ENCODE measurements around the gene RAB11A. TPM values are rescaled to one million over a fixed set of nuclear protein-coding genes. Genes with fewer than 3 reads are reported as not detected.

RAB11A gene
- total RNA-seq, 1 experiment from 2014 or later, result 187 TPM

DNA sequence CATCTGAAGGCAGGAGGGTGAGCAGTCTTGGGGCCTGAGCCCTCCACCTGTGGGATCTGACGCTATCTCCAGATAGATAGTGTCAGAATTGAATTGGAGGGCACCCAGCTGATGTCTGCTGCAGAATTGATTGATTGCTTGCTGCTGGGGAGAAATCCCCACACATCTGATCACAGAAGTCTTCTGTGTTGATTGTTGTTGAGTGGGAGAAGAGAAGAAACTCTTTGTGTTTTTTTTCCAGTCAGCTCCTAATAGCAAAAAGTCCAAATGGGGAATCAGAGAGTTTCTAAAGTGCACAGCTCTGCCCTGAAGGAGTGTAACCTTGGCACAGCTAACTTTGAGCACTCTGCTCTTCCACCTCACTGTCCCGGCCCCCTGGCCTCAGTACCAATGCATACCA lies 66.1 kb downstream of the RAB11A start:
- no peak for DNase-seq (ENCODE audit: extremely low read depth, low read depth)

DNA sequence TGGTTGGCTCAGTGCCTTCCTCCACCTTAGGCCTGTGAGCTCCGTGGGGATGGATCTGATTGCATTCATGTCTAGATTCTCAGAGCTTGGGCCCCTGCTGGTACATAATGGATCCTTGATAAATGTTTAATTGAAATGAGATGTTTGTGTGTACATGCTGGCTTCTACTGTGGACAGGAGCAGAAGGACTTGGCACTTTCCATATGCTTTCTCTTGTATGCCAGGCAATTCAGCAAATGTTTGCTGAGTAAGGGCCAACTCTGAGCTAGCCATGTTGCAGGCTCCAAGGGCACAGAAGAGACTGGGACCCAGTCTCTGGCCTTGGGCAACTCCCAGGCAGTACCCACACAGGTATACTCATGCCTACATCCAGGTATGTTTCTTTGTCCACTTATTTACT lies 67.0 kb downstream of the RAB11A start:
- DNase-seq (ENCODE audit: extremely low read depth, low read depth), result no peak

DNA sequence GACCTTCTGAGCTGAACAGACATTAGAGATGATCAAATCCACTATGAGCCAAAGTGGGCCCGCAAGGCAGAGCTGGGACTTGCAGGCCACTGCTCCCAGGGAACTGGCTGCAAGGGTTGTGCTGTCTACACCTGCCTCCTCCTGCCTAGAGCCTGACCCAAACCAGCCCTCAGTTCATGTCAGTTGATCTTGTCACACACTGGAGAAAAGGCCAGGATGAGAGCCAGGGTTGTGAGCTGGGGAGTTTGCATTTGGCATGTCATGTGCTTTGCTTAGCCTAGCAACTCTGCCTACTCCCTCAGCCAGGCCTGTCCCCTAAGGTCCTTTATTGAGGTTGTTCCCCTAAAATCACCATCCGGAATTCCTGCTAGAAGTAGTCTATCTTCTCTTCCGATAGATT lies 67.8 kb downstream of the RAB11A start:
- no peak for DNase-seq (ENCODE audit: extremely low read depth, low read depth)

DNA sequence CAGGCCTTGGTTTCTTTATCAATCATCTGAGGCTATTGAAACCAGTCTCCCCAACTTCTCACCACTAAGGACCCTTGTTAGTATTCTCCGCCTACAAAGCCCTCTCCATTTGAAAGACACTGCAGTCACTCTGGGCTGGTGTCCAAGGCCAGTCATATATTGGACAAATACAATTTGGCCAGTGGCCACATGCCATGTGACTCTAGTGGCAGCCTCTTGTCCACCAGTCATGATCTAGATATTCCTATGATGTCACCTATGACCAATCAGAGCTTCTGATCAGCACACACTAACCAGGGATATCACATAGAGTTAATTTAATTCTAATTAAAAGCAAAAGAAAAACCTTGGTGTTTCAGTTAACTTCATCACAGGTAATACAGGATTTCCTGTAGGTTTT lies 68.2 kb downstream of the RAB11A start:
- no peak for DNase-seq (ENCODE audit: extremely low read depth, low read depth)

DNA sequence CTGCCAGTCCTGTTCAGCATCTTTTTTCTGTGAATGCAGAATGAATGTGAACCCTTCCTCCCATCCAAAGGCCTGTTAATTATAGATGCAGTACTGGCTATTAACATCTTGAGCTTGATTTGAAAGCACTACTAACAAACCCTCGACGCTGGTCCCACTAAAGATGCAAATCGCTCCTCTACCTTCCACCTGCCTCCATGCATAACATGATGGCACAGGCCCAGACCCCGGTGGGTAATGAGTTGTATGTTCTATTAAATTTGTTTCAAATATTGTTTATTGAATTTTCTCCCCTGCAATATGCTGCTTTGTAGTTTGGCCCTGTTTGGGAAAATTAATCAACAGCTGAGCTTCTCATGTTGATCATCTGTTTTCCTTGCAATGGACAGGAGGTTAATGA lies 69.3 kb downstream of the RAB11A start:
- no peak for DNase-seq (ENCODE audit: extremely low read depth, low read depth)

DNA sequence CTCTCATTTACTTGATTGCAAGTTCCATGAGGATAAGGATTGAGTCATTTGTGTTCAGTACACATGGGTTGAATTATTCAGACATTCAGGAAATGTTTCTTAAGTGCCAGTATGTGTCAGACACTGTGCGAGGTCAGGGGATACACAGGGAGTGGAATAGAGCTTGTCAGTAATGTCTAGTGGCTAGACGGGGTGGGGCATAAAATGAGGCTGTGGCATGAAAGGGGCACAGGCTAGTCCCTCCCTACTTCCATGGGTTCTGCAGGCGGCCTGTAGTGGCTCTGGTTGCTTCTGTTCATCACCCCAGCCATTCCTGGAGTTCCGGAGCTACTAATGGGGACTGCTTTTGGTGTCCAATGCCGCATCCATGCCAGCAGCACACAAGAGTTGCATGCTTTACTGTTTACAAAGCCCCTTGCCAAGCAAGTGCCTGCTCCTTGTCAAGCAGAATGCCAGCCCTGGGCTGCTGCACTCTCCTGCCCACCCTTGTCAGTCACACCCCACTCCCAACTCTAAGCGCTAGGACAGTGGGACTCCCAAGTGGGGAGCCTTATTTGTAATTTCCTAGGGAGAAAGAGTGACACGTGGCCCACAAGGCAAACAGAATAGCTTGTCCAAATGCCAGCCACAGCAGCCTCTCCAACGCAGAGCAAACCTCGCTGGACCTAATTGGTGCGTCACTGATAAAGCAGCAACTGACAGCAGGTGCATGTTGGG lies 70.8 kb downstream of the RAB11A start:
- no peak for DNase-seq (ENCODE audit: extremely low read depth, low read depth)

DNA sequence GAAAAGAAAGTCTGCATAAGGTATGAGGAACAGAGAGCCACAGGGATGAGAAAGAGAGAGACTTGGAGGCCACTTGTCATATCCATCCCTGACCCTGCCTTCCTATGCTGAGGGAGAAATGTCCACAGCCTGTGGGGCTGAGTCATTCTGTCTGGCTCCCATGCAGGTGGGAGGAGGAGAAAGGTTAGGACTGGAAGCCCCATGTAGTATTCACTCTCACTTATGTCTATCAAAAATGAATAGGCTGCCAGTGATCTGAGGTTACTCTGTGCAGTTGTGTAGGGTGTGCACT lies 71.3 kb downstream of the RAB11A start:
- no peak for DNase-seq (ENCODE audit: extremely low read depth, low read depth)

Small RNA genes within 50 kb of the gene (small RNA-seq; reads per million reads assigned to genes)
- gene RF00026, result 0 reads per million in 2 experiments

Other genes with a start within 250 kb of the RAB11A start
- gene SLC24A1, start 247.6 kb upstream of the RAB11A start, total RNA-seq (2014; rRNA removed; shearing (Covaris generic)), result 3.9 and 4.4 TPM in 2 replicates
- gene DENND4A, start 77.2 kb upstream of the RAB11A start, total RNA-seq (2014; rRNA removed; shearing (Covaris generic)), result 15.6 and 19.3 TPM in 2 replicates

Measured in NCI-H460 (cell line).